ENCODE data around the gene ZNF24. TPM values are rescaled to one million over a fixed set of nuclear protein-coding genes. Genes with fewer than 3 reads are reported as not detected.

Gene ZNF24
- total RNA-seq, 6 experiments from 2014 or later = 34.4 to 40.0 (median 36.1) TPM

GRCh38 chr18:35283923-35284794, 60.1 kb downstream of the ZNF24 start:
- Mint-ChIP-seq H3K9me3 (peaks cover 61% of the 10 kb centered on the region), H3K36me3 (ENCODE audit: low read depth) (peaks cover 75% of the 10 kb centered on the region), H3K4me1 (ENCODE audit: low read depth) (peaks cover 26% of the 10 kb centered on the region), H3K4me3 (no peak overlapping the region), H3K27me3 (ENCODE audit: insufficient read depth) (no peaks in the 10 kb centered on the region; the same call in 1 of the 2 replicates), H3K27ac (no peak overlapping the region)
- TF ChIP-seq CTCF (IDR thresholded peaks at IDR 0.05) = no peak
- DNase-seq = no peak

- Mint-ChIP-seq H3K4me1 (ENCODE audit: low read depth) (peaks cover 17% of the 10 kb centered on the region), H3K36me3 (ENCODE audit: low read depth) (peaks cover 73% of the 10 kb centered on the region), H3K9me3 (peaks cover 62% of the 10 kb centered on the region), H3K4me3 (peak overlapping the region; percentile 21), H3K27me3 (ENCODE audit: insufficient read depth) (no peaks in the 10 kb centered on the region; the same call in 1 of the 2 replicates), H3K27ac (peak overlapping the region; percentile 85)
- peak; percentile 87 for DNase-seq
- TF ChIP-seq CTCF (IDR thresholded peaks at IDR 0.05) = no peak
Measured at GRCh38 chr18:35282353-35282752, 61.9 kb downstream of the ZNF24 start.

Other genes with a start within 250 kb of the ZNF24 start
- 10 to 100 TPM in 2 of 6 experiments, 1 to 10 TPM in 4; 8.7 to 10.2 (median 9.3) TPM for gene ZNF397, start 103.4 kb downstream of the ZNF24 start, total RNA-seq (2021; fragmentation: NEBNext Ultra II Directional; extraction: Animal tissue kit (Norgen Biotek cat#: 25700))
- gene ZSCAN30, start 54.2 kb downstream of the ZNF24 start, total RNA-seq (2021; fragmentation: NEBNext Ultra II Directional; extraction: Animal tissue kit (Norgen Biotek cat#: 25700)) = 10 to 100 TPM; 10.9 to 16.1 (median 14.7) TPM
- under 1 TPM; 0.26 to 0.66 (median 0.55) TPM for gene ZNF396, start 32.9 kb upstream of the ZNF24 start, total RNA-seq (2021; fragmentation: NEBNext Ultra II Directional; extraction: Animal tissue kit (Norgen Biotek cat#: 25700))
- 10 to 100 TPM; 10.4 to 13.3 (median 12.1) TPM for gene INO80C, start 153.5 kb upstream of the ZNF24 start, total RNA-seq (2021; fragmentation: NEBNext Ultra II Directional; extraction: Animal tissue kit (Norgen Biotek cat#: 25700))
- 10 to 100 TPM; 36.4 to 48.2 (median 40.2) TPM for gene GALNT1, start 237.3 kb upstream of the ZNF24 start, total RNA-seq (2021; fragmentation: NEBNext Ultra II Directional; extraction: Animal tissue kit (Norgen Biotek cat#: 25700))

Data from HFFc6 (cell line).